Measurements from ENCODE around the gene SPATA7. TPM values are rescaled to one million over a fixed set of nuclear protein-coding genes. Genes with fewer than 3 reads are reported as not detected.
A peak's percentile ranks its signal among the peaks of the same experiment; 100 is the strongest.

SPATA7 gene, protein sequence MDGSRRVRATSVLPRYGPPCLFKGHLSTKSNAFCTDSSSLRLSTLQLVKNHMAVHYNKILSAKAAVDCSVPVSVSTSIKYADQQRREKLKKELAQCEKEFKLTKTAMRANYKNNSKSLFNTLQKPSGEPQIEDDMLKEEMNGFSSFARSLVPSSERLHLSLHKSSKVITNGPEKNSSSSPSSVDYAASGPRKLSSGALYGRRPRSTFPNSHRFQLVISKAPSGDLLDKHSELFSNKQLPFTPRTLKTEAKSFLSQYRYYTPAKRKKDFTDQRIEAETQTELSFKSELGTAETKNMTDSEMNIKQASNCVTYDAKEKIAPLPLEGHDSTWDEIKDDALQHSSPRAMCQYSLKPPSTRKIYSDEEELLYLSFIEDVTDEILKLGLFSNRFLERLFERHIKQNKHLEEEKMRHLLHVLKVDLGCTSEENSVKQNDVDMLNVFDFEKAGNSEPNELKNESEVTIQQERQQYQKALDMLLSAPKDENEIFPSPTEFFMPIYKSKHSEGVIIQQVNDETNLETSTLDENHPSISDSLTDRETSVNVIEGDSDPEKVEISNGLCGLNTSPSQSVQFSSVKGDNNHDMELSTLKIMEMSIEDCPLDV
- total RNA-seq (2012; rRNA removed): 10.0 and 12.8 TPM in 2 replicates
- 5.4 and 6.6 TPM in 2 replicates for polyA plus RNA-seq (2012; rRNA removed)
- 2.1 and 3.2 TPM in 2 replicates for polyA plus RNA-seq (2012; cell fraction: cytosol; rRNA removed)
- polyA plus RNA-seq (2012; cell fraction: nucleus; rRNA removed; ENCODE audit: low replicate concordance): 4.2 and 14.7 TPM in 2 replicates
- percentile 84 among the genes with signal in this experiment for Bru-seq, nascent RNA
- BruChase-seq, experiment 1, labeled RNA remaining after a 6-hour chase: percentile 85 among the genes with signal in this experiment
- BruChase-seq, experiment 2, labeled RNA remaining after a 2-hour chase: percentile 88 among the genes with signal in this experiment
- long read RNA-seq, transcript SPATA7-203 (12 exons, 2,123 nt): major isoform, 11 of 24 reads
- long read RNA-seq, partial matches to known transcripts: 3 of 24 reads
- long read RNA-seq, other reads (novel, unspliced or antisense): 6 of 24 reads

DNA sequence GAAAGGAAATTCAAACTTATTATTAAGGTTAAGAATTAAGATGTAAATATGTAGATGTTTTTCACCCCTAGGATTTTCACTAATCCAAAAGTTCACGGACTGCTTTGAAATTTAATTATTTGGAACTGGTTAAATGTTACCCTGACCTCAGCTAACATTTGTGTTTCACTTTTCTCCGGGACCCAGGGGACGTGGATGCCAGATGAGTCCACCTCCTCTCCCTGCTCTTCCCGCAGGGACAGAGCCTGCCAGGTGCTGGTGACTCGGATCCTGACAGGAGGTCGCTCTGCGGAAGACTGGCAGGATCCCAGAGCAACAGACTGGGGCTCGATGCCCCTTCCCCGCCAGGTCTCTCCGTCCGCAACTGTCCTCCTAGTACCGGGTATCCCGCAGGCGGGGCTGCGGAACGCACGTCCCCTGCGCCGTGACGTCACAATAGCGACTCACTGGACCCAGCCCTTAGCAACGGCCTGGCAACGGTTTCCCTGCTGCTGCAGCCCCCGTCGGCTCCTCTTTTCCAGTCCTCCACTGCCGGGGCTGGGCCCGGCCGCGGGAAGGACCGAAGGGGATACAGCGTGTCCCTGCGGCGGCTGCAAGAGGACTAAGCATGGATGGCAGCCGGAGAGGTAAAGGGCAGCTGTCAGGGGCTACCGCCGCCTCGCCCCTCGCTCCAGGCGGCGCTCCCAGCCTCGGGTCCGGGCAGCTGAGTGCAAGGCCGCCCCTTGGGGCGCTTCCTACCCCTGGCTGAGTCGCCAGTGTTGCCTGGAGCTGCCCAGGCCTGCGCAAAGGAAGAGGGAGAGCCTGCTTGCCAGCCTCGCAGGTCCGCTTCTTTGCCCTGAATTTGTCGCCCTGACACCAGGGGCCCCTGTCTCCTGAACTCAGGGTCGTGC lies at the start of gene SPATA7:
TSS of gene SPATA7 (plus strand) at position 446 of the 890 bp plus-strand sequence. CDS start at position 608, 162 bp downstream.
- Histone ChIP-seq H3K36me3 (ENCODE audit: control insufficient read depth, insufficient read depth, low read length) (peaks cover 1% of the 10 kb centered on the region; the same call in 1 of the 2 replicates), H4K8ac (ENCODE audit: low read depth in 2 of 2, low read length in 2 of 2) (peak within 1 kb of the TSS; percentile 60 to 98), H2BK5ac (ENCODE audit: low read depth, low read length, poor library complexity, severe bottlenecking) (peak within 1 kb of the TSS; percentile 81), H3K79me1 (ENCODE audit: low read depth in 1 of 2, low read length in 2 of 2) (peaks cover 22 to 31% of the 10 kb centered on the region in 2 experiments), H3K4me1 (ENCODE audit: control insufficient read depth, insufficient read depth, low read length) (no peaks in the 10 kb centered on the region; the same call in 1 of the 2 replicates), H3K4me3 (ENCODE audit: insufficient read depth, low read depth, low read length) (peak within 1 kb of the TSS; percentile 82), H4K91ac (ENCODE audit: insufficient read depth, low read depth, low read length) (peak within 1 kb of the TSS; percentile 90), H2AK5ac (ENCODE audit: low read depth, low read length) (no peak within 1 kb of the TSS), H3K18ac (ENCODE audit: low read depth, low read length) (peak within 1 kb of the TSS; percentile 95), H3K14ac (replicated peaks; ENCODE audit: low read depth, low read length) (peak within 1 kb of the TSS; percentile 99), H3K9me3 (ENCODE audit: control insufficient read depth, insufficient read depth, low read length) (no peaks in the 10 kb centered on the region), H3K27ac (ENCODE audit: insufficient read depth, low read length) (peak within 1 kb of the TSS; percentile 95), H2BK15ac (ENCODE audit: low read depth, low read length) (peak within 1 kb of the TSS; percentile 72; the same call in 1 of the 3 replicates), H2AK9ac (replicated peaks; ENCODE audit: low read depth, low read length, poor library complexity) (peak within 1 kb of the TSS; percentile 70), H2BK120ac (ENCODE audit: low read depth, low read length) (peak within 1 kb of the TSS; percentile 95), H3K23ac (ENCODE audit: low read depth, low read length) (peak within 1 kb of the TSS; percentile 97), H3K4me2 (ENCODE audit: low read depth, low read length) (peak within 1 kb of the TSS; percentile 78), H3K27me3 (ENCODE audit: control insufficient read depth, insufficient read depth, low read length) (no peaks in the 10 kb centered on the region), H3K4ac (ENCODE audit: low read depth, low read length) (peak within 1 kb of the TSS; percentile 95), H4K5ac (ENCODE audit: low read depth, low read length) (peak within 1 kb of the TSS; percentile 88), H4K20me1 (ENCODE audit: insufficient read depth, low read length) (no peaks in the 10 kb centered on the region), H3K9me1 (ENCODE audit: insufficient read depth, low read length) (peaks cover 4% of the 10 kb centered on the region), H2AFZ (replicated peaks; ENCODE audit: low read length, poor library complexity) (peak within 1 kb of the TSS; percentile 96), H2BK20ac (ENCODE audit: low read depth, low read length) (peak within 1 kb of the TSS; percentile 75; the same call in 1 of the 2 replicates), H3K9ac (ENCODE audit: low read depth, low read length) (peak within 1 kb of the TSS; percentile 96), H3K56ac (ENCODE audit: extremely low read depth, insufficient read depth, low read length) (peak within 1 kb of the TSS; percentile 86)
- in situ Hi-C loops (cut with MboI; ENCODE audit: low sequenced_read_pairs) (loop anchor here (10.0 kb wide), 2 partner anchors 169 to 441 kb away; partner anchors contain the start of gene PTPN21), dilution Hi-C loops (cut with HindIII; ENCODE audit: low sequenced_read_pairs, unreplicated experiment) (no loop called here), intact Hi-C loops (cut with micrococcal nuclease) (loop anchor here (2.0 to 5.0 kb wide), 3 partner anchors 177 to 373 kb away; partner anchors contain the start of gene ZC3H14)
- no TSS peak for BruUV-seq (replicated peaks)
- WGBS, 2 experiments (ENCODE audit: extremely low coverage in 2 of 2, insufficient read length in 1 of 2): 0% methylated on average over 12 of the region's 50 CpGs; no CpG with 5 or more reads in 1 of the 2 experiments
- ATAC-seq (ENCODE audit: low read depth) (peak; percentile 98), DNase-seq (peak; percentile 89)
- POLR2A ChIA-PET (ENCODE audit: unreplicated experiment): no interaction called here
- CTCF ChIA-PET: interaction anchor here (0.8 kb wide), 1 partner anchor 51 kb away, joined by 3 read pairs; no protein-coding TSS in a partner anchor
- TF ChIP-seq, protein P1, sequence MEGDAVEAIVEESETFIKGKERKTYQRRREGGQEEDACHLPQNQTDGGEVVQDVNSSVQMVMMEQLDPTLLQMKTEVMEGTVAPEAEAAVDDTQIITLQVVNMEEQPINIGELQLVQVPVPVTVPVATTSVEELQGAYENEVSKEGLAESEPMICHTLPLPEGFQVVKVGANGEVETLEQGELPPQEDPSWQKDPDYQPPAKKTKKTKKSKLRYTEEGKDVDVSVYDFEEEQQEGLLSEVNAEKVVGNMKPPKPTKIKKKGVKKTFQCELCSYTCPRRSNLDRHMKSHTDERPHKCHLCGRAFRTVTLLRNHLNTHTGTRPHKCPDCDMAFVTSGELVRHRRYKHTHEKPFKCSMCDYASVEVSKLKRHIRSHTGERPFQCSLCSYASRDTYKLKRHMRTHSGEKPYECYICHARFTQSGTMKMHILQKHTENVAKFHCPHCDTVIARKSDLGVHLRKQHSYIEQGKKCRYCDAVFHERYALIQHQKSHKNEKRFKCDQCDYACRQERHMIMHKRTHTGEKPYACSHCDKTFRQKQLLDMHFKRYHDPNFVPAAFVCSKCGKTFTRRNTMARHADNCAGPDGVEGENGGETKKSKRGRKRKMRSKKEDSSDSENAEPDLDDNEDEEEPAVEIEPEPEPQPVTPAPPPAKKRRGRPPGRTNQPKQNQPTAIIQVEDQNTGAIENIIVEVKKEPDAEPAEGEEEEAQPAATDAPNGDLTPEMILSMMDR (conservative IDR thresholded peaks at IDR 0.05; ENCODE audit: low read depth, low read length): no peak
- TF ChIP-seq RCOR1 (IDR thresholded peaks at IDR 0.05; ENCODE audit: insufficient replicate concordance, low read length): no peak
- TF ChIP-seq CEBPB (IDR thresholded peaks at IDR 0.05; ENCODE audit: low read depth, low read length): no peak
- no peak for TF ChIP-seq BHLHE40 (IDR thresholded peaks at IDR 0.05; ENCODE audit: low read depth, low read length)
- TF ChIP-seq RFX5 (IDR thresholded peaks at IDR 0.05; ENCODE audit: low read depth, low read length): no peak
- TF ChIP-seq NFE2L2 (IDR thresholded peaks at IDR 0.05; ENCODE audit: low read depth, low read length): no peak
- no peak for TF ChIP-seq MAFK (IDR thresholded peaks at IDR 0.05; ENCODE audit: low read depth, low read length)
- TF ChIP-seq SMC3 (IDR thresholded peaks at IDR 0.05; ENCODE audit: low read depth, low read length): no peak
- TF ChIP-seq, protein P2, sequence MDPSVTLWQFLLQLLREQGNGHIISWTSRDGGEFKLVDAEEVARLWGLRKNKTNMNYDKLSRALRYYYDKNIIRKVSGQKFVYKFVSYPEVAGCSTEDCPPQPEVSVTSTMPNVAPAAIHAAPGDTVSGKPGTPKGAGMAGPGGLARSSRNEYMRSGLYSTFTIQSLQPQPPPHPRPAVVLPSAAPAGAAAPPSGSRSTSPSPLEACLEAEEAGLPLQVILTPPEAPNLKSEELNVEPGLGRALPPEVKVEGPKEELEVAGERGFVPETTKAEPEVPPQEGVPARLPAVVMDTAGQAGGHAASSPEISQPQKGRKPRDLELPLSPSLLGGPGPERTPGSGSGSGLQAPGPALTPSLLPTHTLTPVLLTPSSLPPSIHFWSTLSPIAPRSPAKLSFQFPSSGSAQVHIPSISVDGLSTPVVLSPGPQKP (IDR thresholded peaks at IDR 0.05; ENCODE audit: borderline replicate concordance, low read depth, low read length): no peak
